ENCODE results near the gene SNED1. TPM values are rescaled to one million over a fixed set of nuclear protein-coding genes. Genes with fewer than 3 reads are reported as not detected.

The SNED1 gene
- total RNA-seq, 1 experiment from 2014 or later: not detected

DNA sequence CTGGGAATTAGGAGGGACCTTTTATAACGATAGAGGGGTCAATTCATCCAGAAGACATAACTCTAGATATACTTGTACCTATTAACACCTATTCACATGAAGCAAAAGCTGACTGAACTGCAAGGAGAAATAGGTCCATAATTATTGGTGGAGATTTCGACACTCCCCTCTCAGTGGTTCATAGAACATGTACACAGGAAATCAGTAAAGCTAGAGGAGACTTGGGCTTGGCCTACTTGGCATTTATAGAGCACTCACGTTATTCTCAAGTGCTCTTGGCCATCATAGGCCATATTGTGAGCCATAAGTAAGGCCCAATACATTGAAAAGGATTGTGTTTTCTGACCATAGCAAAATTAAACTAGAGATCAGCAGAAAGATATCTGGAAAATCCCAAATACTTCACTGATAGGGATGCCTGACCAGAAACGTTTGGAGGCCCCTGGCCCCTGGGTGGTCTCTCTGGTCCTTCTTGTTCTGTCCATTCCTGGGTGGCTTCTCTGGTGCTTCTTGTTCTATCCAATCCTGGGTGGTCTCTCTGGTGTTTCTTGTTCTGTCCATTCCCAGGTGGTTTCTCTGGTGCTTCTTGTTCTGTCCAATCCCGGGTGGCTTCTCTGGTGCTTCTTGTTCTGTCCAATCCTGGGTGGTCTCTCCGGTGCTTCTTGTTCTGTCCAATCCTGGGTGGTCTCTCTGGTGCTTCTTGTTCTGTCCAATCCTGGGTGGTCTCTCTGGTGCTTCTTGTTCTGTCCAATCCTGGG lies 49.0 kb downstream of the SNED1 start:
- no peak for DNase-seq (ENCODE audit: low spot score)

DNA sequence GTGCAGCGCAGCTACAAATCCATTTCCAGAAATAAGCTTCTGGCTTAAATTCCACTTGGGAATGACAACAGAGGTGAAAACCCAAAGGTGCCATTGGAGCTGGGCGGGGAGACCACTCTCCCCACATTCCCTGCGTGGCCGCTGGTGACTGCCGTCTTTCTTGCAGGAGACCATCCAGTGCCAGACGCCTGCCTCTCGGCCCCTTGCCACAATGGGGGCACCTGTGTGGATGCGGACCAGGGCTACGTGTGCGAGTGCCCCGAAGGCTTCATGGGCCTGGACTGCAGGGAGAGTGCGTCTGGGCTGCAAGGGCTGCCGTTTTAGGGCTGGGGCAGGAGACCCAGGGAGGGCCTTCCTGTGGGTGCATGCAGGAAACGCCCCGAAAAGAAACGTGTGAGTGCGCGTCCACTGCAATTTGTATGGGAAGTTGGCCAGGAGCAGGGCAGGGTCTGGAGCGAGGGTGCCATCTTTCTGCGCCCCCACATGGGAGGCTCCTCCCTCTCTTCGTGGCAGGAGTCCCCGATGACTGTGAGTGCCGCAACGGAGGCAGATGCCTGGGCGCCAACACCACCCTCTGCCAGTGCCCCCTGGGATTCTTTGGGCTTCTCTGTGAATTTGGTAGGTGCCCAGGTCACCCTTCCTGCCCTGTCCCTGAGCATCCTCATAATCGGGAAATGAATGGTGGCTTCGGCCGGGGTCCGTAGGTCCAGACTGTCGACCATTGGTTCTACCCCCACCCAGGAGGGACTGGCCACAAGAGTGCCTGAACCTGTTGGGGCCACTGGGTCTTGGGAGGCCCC lies 49.9 kb downstream of the SNED1 start:
- DNase-seq (ENCODE audit: low spot score): no peak

DNA sequence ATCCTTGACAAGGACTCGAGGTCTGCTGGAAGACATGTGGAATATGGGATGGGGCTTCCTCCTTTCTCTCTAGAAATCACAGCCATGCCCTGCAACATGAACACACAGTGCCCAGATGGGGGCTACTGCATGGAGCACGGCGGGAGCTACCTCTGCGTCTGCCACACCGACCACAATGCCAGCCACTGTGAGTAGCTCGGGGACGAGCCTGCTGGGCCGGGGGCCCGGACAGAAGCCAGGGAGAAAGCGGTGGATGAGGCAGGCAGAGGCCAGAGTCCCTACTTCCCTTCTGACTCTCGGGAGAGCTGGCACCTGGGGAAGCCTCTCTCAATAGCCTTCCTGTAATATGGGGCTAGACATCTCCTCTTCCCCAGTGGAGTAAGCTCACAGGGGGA lies 50.5 kb downstream of the SNED1 start:
- no peak for DNase-seq (ENCODE audit: low spot score)

DNA sequence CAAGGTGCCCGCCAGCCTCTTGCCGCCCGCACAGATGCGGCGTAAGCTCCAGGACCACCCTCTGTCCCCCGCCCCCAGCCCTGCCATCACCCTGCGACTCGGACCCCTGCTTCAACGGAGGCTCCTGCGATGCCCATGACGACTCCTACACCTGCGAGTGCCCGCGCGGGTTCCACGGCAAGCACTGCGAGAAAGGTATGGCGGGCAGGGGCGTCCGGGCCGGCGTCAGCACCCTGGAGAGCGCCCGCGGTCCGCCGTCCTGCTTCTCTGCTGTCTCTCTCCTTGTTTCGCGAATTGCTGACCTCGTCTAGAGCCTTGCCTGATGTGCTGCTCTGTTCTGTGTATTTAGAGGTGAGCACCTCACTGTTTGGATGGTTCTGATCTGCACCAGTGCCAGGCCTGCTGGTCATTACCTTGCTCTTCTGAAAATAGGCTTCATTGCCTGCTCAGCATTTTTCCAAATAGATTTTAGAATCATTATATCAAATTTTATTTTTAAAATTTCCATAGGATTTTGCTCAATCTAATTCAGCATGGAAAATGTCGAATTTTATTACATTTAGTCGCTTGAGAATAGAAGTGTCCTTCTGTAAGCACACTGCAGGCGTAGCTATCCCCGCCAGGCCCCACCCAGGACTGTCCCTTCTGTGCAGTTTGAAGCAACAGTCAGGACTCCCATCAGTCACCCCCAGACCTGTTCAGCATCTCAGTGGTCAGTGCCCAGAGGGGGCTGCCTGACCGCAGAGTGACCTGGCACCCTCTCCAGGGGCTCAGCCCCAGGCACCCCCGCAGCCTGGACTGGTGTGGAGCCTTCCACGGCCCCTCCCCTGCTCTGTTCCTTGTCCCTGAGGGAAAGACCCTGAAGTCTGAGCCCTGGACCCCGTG lies 51.6 kb downstream of the SNED1 start:
- DNase-seq (ENCODE audit: low spot score): no peak

DNA sequence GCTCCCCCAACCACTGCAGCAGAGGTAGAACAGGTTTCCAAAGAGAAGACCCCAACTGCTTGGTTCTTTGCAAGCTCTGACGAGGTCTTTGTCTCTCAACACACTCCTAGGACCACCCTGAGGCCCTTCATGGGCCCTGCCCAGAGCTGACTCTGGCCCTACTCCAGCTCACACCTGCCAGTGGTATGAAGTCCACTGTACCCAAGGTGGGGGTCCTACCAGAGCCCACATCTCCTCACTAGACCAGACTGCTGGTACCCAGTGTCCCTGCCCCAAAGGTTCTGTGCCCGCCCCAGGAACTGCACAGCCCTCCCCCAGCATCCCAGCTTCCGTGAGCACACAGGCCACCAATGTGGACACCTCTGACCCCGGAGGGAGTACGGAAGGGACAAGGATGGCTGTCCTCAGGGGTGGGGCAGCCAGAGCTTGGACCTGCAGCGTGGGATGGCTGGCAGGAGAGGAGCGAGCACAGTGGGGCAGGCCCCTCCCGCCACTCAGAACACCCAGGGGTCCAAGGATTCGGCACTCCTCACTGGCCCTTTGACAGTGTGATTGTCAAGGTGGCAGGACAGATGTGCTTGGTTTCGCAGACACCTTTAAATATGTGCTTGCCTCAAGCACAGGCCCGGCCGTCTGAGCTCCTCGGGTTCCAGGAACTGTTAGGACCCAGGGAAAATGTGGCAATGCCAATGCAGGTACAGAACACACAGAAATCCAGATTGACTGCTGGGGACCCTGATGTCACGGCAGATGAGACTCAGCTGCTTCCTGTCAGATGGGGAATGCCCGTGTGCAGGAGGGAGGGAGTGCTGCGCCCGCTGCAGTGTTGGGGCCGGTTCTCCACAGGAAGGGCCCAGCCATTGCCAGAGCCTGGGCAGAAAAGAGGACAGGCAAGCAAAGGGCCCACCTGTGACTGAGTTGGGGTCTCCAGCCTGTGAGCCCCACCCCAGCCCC lies 52.5 kb downstream of the SNED1 start:
- no peak for DNase-seq (ENCODE audit: low spot score)

DNA sequence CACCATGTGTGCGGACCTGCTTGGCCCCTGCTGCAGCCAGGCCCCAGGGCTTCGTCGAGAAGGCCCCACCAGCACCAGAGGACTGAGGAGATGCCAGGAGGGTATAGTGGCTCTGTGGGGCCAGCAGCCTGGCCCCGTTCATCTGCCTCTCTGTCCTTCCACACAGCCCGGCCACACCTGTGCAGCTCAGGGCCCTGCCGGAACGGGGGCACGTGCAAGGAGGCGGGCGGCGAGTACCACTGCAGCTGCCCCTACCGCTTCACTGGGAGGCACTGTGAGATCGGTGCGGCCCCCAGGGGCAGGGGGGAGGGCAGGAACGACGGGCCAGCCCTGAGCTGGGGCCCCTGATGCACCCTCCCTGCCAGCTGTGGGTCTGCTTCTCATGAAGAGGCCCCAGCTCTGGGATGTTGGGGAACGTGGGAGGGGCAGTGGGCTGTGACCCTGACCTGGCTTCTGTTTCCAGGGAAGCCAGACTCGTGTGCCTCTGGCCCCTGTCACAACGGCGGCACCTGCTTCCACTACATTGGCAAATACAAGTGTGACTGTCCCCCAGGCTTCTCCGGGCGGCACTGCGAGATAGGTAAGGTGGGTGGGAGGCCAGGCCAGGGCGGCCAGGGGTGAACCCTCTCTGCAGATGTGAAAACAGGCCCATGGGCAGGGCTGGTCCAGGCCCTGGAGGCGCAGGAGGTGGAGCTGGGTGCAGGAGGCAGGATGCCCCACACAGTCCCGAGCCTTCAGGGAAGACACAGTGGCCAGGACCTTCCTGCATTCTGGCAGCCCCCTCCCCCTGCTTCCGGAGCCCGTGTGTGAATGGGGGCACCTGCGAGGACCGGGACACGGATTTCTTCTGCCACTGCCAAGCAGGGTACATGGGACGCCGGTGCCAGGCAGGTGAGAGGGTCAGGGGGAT lies 53.4 kb downstream of the SNED1 start:
- no peak for DNase-seq (ENCODE audit: low spot score)

DNA sequence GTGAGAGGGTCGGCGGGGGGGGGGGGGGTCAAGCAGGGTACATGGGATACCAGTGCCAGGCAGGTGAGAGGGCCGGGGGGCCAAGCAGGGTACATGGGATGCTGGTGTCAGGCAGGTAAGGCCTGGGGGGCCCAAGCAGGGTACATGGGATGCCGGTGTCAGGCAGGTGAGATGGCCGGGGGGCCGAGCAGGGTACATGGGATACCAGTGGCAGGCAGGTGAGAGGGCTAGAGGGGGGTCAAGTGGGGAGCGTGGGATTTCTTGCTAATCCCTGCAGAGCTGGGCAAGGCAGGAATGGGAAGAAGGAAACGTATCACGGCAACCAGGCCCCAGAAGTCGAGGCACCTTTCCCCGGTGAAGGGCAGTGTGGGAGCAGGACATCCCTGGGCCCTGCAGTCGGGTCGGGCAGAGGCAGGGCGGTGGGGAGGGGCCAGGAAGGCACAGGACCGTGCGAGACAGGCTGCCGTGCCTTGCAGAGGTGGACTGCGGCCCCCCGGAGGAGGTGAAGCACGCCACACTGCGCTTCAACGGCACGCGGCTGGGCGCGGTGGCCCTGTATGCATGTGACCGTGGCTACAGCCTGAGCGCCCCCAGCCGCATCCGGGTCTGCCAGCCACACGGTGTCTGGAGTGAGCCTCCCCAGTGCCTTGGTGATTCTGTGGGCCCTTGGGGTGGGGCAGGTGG lies 54.4 kb downstream of the SNED1 start:
- no peak for DNase-seq (ENCODE audit: low spot score)

DNA sequence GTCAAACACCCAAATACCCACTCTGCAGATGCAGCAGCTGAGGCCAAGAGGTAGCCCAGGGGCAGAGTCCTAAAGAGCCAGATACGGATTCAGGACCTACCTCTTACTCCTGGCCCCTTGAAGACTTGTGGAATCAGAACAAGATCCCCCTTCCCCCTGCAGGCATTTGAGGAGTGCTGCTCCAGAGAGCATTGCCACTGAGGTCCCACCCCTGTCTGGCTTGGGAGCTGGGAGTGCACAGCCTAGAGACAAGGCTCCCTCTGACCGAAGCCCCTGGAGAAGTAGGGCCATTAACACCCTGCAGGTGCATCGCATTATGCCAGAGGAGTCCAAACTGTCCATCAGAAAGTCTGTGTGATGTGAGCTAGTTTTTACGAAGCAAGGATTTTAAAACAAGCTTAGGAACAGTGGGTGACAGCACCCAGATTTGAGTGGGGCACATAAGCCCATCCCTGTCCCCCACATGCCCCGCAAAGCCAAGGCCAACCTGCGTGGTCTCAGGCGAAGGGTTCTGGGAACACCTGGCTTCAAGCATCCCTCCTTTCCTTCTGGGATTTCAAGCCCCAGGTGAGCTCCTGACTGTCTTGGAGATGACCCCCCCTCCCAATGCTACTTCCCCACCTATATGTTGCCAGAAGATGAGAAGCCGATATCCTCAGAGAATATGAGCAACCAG lies 55.3 kb downstream of the SNED1 start:
- DNase-seq (ENCODE audit: low spot score): no peak

DNA sequence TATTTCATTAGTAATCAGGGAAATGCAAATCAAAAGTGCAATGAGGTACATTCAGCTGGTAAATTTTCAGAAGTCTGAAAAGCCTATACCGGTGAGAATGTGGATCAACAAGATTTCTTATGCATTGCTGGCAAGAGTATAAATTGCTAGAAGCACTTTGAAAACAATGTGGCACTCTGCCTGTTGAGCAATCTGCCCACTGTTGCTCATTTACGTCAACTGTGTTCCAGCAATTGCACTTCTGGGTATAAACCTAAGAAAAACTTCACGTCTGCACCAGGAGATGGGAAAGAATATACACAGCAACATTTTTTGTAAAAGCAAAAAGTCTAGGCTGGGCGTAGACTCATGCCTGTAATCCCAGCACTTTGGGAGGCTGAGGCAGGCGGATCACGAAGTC lies 62.9 kb downstream of the SNED1 start:
- DNase-seq (ENCODE audit: low spot score): no peak

DNA sequence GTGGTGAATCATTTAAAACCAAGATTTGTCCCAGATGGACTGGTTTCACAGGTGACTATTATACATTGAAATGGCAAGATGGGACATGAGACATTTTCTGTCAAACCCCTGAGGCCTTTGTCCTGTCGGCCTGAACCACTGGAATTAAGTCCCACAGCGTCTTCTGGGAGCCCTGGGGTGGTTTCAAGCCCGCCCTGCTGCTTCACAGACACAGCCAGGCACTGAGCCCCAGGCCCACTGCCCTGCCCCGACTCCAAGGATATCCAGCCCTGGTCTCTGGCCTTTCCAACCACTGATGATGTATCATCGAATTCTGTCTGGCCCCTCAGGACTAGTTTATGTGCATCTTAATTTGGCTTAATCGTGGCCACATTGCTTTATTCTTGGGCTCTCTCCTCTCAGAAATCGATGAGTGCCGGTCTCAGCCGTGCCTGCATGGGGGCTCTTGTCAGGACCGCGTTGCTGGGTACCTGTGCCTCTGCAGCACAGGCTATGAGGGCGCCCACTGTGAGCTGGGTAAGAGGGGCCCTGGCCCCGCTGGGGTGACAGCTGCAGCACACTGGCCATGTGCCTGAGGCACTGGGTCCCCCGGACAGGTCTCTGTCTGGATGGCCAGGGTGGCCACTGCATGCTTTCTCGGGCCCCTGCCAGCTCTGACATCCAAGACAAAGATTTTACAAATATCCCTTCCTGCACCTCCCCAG lies 64.1 kb downstream of the SNED1 start:
- no peak for DNase-seq (ENCODE audit: low spot score)

DNA sequence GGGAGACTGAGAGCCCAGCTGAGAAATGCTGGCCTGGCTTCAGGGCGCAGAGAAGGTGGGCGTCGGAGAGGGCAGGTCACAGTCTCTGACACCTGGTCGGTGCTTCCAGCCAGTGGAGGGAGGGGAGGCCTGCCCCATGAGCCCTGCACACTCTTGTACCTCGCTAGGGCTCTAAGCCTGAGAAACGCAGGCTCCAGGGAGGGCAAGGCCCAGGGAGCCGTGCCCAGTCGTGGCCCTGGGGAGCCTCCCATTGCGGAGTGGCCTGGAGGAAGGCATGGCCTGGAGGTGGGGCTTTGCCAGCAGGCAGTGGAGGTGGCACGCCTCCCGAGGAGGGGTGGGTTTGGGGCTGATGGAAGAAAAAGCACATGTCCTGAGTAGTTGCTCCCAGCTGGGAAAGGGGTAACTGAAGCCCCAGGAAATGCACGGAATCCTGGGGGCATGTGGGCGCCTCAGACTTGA lies 64.7 kb downstream of the SNED1 start:
- no peak for DNase-seq (ENCODE audit: low spot score)

DNA sequence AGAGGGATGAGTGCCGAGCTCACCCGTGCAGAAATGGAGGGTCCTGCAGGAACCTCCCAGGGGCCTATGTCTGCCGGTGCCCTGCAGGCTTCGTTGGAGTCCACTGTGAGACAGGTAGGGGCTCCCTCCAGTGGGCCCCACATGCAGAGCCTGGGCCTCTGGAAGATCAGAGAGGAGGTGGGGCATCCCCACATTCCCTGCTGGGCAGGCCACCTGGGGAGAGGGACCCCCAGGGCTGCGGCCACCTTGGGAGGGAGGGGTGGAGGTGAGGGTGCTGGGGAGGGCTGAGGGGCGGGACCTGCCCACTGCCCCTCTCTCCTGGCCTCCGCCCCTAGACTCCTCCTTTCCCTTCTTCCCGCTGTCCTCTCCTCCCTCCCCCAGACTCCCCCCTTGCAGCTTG lies 65.2 kb downstream of the SNED1 start:
- no peak for DNase-seq (ENCODE audit: low spot score)

DNA sequence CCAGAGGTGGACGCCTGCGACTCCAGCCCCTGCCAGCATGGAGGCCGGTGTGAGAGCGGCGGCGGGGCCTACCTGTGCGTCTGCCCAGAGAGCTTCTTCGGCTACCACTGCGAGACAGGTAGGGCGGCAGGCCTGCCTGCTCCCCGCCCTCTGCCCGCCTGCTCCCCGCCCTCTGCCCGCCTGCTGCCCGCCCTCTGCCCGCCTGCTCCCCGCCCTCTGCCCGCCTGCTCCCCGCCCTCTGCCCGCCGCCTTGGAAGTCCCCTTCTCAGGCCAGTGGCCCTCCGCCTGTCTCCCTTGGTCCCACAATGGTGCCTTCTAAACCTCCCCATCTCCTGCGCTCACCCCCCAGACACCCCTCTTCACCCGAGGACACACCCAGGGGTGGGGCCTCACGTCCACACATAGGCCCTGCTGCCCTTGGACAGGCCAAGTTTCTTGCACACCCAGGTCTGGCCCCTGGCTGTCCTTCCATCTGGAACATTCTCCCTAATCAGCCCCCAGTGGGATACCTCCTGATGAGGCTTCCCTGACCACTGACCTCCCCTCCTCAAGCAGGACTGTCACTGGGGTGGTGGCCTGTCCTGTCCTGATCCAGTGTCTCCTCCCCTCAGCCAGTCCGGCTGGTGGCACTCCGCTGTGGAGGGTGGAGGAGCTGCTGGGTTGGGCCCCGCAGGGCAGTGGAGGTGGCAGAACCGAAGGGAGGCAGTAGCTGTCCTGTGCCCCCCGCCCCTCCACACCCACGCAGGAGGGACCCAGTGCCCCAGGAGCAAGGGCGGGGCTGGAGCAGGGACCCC lies 65.8 kb downstream of the SNED1 start:
- peak; percentile 11 for DNase-seq (ENCODE audit: low spot score)

DNA sequence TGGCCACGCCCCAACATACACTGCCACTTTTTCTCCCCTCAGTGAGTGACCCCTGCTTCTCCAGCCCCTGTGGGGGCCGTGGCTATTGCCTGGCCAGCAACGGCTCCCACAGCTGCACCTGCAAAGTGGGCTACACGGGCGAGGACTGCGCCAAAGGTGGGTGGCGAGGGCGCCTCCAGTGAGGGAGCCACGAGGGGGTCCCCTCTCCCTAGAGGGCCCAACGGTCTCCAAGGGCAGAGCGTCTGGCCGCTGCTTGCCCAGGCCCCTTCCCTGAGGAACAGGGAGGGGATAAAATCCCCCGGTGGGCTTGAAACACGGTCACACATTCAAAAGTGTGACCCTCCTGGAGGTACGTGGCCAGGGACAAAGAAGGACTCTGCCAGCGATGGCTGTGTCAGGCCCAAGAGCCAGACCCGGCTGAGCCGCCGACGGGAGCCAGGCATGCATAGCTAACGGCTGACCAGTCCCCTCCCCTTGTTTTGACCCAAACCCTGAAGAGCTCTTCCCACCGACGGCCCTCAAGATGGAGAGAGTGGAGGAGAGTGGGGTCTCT lies 66.5 kb downstream of the SNED1 start:
- no peak for DNase-seq (ENCODE audit: low spot score)

DNA sequence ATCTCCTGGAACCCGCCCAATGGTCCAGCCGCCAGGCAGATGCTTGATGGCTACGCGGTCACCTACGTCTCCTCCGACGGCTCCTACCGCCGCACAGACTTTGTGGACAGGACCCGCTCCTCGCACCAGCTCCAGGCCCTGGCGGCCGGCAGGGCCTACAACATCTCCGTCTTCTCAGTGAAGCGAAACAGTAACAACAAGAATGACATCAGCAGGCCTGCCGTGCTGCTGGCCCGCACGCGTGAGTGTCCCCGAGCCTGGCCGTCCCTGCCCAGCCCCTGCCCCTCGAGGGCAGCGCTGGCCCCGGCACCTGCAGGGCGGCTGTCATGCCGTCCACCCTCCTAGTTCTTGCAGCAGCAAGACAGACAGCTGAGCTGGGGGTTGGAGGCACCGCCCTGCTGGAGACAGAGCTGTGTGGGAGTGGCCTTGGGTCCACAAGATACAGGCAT lies 67.0 kb downstream of the SNED1 start:
- no peak for DNase-seq (ENCODE audit: low spot score)

DNA sequence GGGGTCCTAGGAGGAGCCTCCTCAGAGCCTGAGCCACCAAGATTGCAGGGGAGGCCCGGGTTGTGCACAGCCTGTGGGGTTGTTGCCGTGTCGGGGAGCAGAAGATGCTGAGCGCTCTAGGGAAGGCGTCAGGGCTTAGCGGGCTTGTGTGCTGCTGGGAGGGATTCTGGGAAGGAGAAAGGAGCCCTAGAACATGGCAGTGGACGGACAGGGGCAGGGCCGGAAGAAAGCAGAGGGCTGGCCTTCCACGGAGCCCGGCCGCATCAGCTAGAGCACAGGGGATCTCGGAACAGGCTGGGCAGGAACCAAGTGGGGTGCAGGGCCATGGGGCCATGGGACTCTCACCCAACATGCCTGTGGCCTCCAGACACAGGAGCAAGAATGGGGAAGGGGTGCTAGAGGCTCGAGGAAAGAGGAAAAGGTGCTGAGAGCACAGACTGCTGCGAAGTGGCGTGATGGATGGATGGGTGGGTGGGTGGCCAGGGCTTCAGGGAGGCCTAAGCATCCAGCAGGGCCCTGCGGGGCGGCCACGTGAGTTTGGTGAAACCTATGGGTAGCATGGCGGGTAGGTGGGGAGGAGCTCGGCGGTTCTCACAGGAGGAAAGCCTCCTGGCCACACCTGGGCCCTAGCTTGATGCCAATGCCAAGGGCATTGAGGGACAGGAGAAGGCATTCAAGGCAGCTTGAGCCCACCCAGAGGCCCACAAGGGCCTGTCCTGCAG lies 67.9 kb downstream of the SNED1 start:
- no peak for DNase-seq (ENCODE audit: low spot score)

Data from HT-29 (cell line).